GM13976 (cell line): ENCODE results near the gene GIGYF1.
"Not testable (repeated sequence)": the region's sequence is repeated elsewhere in the genome, so short reads cannot be mapped to it uniquely, and the experiment has no call there.

Experiments used
- DNase-seq: peaks from one replicate; pipeline ENCODE4 v3.0.0; 2012; ENCODE audit warnings: low spot score
- in situ Hi-C: fragments of 300-500 bp; cut with MboI; formaldehyde crosslinking; loops from one replicate; pipeline ENCODE4 v1.12.0; 2022; ENCODE audit warnings: low sequenced_read_pairs, mixed read lengths, inconsistent platforms; ENCODE audit not compliant: unreplicated experiment
- TF ChIP-seq, protein P1 (sequence below): IDR thresholded peaks from 2 replicates; pipeline ENCODE4 v1.5.1; 2012; ENCODE audit warnings: borderline replicate concordance, mild to moderate bottlenecking; ENCODE audit not compliant: insufficient read depth; ENCODE audit errors: extremely low read depth, missing control alignments, control extremely low read depth

The GIGYF1 gene

DNA sequence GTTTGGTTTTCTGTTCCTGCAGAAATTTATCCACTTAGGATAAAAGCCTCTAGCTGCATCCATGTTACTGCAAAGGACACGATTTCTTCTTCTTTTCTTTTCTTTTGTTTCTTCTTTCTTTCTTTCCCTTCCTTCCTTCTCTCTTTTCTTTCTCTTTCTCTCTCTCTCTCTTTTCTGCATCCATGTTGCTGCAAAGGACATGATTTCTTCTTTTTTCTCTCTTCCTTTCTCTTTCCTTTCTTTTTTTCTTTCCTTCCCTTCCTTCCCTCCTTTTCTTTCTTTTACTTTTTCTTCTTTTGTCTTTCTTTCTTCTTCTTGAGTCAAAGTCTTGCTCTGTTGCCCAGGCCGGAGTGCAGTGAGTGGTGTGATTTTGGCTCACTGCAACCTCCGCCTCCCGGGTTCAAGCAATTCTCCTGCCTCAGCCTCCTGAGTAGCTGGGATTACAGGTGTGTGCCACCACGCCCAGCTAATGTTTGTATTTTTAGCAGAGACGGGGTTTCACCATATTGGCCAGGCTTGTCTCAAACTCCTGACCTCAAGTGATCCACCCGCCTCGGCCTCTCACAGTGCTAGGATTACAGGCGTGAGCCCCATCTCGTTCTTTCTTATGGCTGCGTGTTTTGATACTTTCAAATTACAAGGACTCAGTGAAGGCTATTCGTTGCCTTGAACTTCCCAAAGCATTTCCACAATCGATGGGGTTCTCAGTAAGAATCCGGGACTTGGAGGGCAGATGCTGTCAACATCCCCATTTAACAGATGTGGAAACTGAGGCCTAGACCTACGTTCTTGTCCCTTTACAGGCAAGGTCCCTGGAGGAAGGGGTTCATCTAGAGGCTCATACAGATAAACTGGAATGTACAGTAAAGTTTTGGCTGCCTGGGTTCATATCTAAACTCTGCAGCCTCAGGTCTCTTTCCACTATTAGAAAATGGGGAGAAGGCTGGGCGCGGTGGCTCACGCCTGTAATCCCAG, 22.4 kb downstream of the GIGYF1 start:
- in situ Hi-C loops: no loop called here

DNA sequence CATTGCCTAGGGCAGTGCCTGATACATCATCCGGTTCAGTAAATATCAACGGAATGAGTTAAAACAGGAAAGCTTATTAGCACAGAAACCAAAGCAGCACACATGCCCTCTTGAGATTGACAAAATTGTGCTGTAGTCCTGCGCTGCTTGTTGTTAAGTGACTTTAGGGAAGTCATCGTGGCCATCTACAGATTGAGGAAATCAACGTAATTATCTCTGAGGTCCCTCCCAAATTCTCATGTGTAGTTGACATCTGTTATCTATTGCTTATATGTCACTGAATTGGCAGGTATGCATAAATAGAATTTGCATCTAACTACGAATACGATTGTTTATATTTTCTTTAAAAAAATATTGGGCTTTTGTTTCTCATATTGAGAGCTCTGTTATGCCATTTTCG, 24.0 kb downstream of the GIGYF1 start:
- TF ChIP-seq, protein P1, sequence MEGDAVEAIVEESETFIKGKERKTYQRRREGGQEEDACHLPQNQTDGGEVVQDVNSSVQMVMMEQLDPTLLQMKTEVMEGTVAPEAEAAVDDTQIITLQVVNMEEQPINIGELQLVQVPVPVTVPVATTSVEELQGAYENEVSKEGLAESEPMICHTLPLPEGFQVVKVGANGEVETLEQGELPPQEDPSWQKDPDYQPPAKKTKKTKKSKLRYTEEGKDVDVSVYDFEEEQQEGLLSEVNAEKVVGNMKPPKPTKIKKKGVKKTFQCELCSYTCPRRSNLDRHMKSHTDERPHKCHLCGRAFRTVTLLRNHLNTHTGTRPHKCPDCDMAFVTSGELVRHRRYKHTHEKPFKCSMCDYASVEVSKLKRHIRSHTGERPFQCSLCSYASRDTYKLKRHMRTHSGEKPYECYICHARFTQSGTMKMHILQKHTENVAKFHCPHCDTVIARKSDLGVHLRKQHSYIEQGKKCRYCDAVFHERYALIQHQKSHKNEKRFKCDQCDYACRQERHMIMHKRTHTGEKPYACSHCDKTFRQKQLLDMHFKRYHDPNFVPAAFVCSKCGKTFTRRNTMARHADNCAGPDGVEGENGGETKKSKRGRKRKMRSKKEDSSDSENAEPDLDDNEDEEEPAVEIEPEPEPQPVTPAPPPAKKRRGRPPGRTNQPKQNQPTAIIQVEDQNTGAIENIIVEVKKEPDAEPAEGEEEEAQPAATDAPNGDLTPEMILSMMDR: no peak
- DNase-seq: no peak
- in situ Hi-C loops: no loop called here

More for the DNA sequence above, 22.4 kb downstream of the GIGYF1 start:
- TF ChIP-seq, protein P1: no peak
- no peak for DNase-seq

DNA sequence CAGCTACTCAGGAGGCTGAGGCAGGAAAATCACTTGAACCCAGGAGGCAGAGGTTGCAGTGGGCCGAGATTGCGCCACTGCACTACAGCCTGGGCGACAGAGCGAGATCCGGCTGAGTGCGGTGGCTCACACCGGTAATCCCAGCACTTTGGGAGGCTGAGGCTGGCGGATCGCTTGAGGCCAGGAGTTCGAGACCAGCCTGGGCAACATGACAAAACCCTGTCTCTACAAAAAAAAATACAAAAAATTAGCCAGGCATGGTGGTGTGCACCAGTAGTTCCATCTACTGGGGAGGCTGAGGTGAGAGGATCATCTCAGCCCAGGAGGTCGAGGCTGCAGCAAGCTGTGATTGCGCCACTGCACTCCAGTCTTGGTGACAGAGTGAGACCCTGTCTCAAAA, 24.9 kb downstream of the GIGYF1 start:
- DNase-seq, in situ Hi-C loops: not testable (repeated sequence)

DNA sequence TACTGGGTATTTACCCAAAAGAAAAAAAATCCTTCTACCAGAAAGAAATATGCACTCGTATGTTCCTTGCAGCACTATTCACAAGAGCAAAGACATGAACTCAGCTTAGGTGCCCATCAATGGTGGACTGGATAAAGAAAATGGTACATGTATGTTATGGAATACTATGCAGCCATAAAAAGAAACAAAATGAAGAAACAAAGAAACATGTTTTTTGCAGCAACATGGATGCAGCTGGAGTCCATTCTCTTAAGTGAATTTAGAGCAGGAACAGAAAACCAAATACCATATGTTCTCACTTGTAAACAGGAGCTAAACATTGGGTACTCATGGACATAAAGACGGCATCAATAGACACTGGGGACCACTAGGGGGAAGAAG, 26.0 kb downstream of the GIGYF1 start:
- in situ Hi-C loops: no loop called here
- DNase-seq: no peak
- TF ChIP-seq, protein P1: no peak

DNA sequence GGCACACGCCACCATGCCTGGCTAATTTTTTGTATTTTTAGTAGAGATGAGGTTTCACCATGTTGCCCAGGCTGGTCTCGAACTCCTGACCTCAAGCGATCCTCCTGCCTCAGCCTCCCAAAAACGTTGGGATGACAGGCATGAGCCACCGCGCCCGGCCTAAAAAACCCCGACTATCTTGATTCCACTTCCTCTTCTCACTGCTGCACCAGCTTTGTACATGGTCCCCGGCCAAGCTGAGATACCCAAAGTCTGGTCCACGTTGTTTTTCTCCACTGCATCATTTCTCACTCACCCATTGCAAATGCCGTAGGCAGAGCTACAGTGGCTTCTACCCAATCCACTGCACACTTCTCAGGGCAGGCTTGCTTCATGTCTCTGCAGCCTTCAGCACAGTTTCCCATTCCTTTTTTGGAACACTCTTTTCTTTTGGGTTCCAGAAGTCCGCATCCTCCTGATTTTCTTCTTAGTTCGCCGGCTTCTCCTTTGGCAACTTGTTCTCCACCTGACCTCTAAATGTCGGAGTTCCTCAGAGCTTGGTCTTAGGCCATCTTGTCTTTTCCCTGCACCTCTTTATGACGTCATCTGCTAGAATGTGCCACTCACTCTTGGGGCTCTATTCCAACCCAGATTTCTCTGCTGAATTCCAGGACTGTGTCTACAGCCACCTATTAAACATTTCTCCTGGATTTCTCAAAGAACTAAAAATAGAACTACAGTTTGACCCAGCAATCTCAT, 26.6 kb downstream of the GIGYF1 start:
- TF ChIP-seq, protein P1: no peak
- in situ Hi-C loops: no loop called here
- no peak for DNase-seq

DNA sequence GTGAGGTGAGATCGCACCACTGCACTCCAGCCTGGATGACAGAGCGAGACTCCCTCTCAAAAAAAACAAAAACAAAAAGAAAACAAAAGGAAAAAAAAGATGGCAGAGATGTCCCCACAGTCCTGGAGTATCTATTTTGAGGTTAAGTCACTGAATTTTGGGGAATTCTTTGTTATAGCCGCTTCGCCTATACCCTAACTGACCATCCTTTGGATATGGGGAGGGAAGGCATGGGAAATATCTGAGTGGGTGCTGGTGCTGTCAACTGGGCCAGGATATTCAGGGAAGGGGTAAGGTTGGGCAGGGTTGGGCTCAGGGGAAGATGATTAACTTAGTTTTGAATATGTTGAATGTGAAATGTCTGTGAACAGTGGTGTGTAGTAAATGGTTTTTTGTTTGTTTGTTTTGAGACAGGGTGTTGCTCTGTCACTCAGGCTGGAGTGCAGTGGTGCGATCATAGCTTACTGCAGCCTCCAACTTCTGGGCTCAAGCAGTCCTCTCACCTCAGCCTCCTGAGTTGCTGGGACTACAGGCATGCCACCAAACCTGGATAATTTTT, 28.8 kb downstream of the GIGYF1 start:
- no peak for DNase-seq
- TF ChIP-seq, protein P1: no peak
- in situ Hi-C loops: no loop called here

DNA sequence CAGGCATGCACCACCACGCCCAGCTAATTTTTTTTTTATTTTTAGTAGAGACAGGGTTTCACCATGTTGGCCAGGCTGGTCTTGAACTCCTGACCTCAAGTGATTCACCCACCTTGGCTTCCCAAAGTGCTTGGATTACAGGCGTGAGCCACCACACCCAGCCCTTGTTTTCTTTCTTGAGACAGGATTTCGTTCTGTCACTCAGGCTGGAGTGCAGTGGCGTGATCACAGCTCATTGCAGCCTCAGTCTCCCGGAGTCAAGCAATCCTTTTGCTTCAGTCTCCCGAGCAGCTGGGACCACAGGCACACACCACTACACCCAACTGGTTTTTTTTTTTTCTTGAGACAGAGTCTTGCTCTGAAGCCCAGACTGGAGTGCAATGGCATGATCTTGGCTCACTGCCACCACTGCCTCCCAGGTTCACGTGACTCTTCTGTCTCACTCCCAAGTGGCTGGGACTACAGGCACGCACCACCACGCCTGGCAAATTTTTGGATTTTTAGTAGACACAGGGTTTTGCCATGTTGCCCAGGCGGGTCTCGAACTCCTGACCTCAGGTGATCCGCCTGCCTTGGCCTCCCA, 31.8 kb downstream of the GIGYF1 start:
- in situ Hi-C loops, DNase-seq: not testable (repeated sequence)
